GM19467 (cell line): ENCODE data around the gene TMEM11.

Experiments
- ATAC-seq: cut with Tn5 transposase; IDR thresholded peaks from one replicate; pipeline ENCODE4 v1.9.1; 2021; ENCODE audit warnings: mild to moderate bottlenecking, moderate library complexity; ENCODE audit not compliant: unreplicated experiment

TMEM11 gene

GRCh38 chr17:21186399-21187187 lies 27.4 kb downstream of the TMEM11 start:
- no peak for ATAC-seq

- no peak for ATAC-seq
Observed at GRCh38 chr17:21185061-21185460, 28.9 kb downstream of the TMEM11 start.

- ATAC-seq, result no peak
Observed at GRCh38 chr17:21184570-21184969, 29.4 kb downstream of the TMEM11 start.

- no peak for ATAC-seq
Observed at GRCh38 chr17:21183468-21183867, 30.5 kb downstream of the TMEM11 start.

GRCh38 chr17:21177854-21178600 lies 35.9 kb downstream of the TMEM11 start:
- ATAC-seq, result no peak

- no peak for ATAC-seq
Observed at GRCh38 chr17:21177401-21177800, 36.6 kb downstream of the TMEM11 start.

GRCh38 chr17:21176773-21177395 lies 37.1 kb downstream of the TMEM11 start:
- ATAC-seq, result no peak

GRCh38 chr17:21174713-21175112 lies 39.2 kb downstream of the TMEM11 start:
- no peak for ATAC-seq

GRCh38 chr17:21174186-21174585 lies 39.8 kb downstream of the TMEM11 start:
- ATAC-seq, result no peak

- no peak for ATAC-seq
Observed at GRCh38 chr17:21173543-21173942, 40.4 kb downstream of the TMEM11 start.

GRCh38 chr17:21172846-21173245 lies 41.1 kb downstream of the TMEM11 start:
- no peak for ATAC-seq

GRCh38 chr17:21171970-21172510 lies 41.9 kb downstream of the TMEM11 start:
- ATAC-seq, result no peak

GRCh38 chr17:21171309-21171922 lies 42.5 kb downstream of the TMEM11 start:
- peak; percentile 73 for ATAC-seq

GRCh38 chr17:21170809-21171208 lies 43.2 kb downstream of the TMEM11 start:
- ATAC-seq, result no peak

GRCh38 chr17:21169496-21169895 lies 44.5 kb downstream of the TMEM11 start:
- no peak for ATAC-seq

- no peak for ATAC-seq
Observed at GRCh38 chr17:21168555-21168865, 45.5 kb downstream of the TMEM11 start.

- ATAC-seq, result no peak
Observed at GRCh38 chr17:21167303-21167702, 46.7 kb downstream of the TMEM11 start.

- ATAC-seq, result no peak
Observed at GRCh38 chr17:21166595-21167210, 47.3 kb downstream of the TMEM11 start.

- no peak for ATAC-seq
Observed at GRCh38 chr17:21165922-21166594, 47.9 kb downstream of the TMEM11 start.

GRCh38 chr17:21164620-21165019 lies 49.3 kb downstream of the TMEM11 start:
- no peak for ATAC-seq
